ENCODE results near the gene DLEC1. TPM values are rescaled to one million over a fixed set of nuclear protein-coding genes. Genes with fewer than 3 reads are reported as not detected.
"Not testable (repeated sequence)": the region's sequence is repeated elsewhere in the genome, so short reads cannot be mapped to it uniquely, and the experiment has no call there.

DLEC1 gene
- total RNA-seq, 1 experiment from 2014 or later = 0.10 TPM

- DNase-seq (ENCODE audit: low spot score) = no peak
Observed at GRCh38 chr3:38038447-38038911, 529 bp upstream of the DLEC1 start.

- no peak for DNase-seq (ENCODE audit: low spot score)
Observed at GRCh38 chr3:38039899-38040261, 872 bp downstream of the DLEC1 start.

- DNase-seq (ENCODE audit: low spot score) = no peak
Observed at GRCh38 chr3:38040401-38040800, 1.4 kb downstream of the DLEC1 start.

- no peak for DNase-seq (ENCODE audit: low spot score)
Observed at GRCh38 chr3:38043486-38043885, 4.5 kb downstream of the DLEC1 start.

GRCh38 chr3:38046027-38046426, 7.0 kb downstream of the DLEC1 start:
- no peak for DNase-seq (ENCODE audit: low spot score)

GRCh38 chr3:38046821-38047220, 7.8 kb downstream of the DLEC1 start:
- no peak for DNase-seq (ENCODE audit: low spot score)

GRCh38 chr3:38047896-38048295, 8.9 kb downstream of the DLEC1 start:
- no peak for DNase-seq (ENCODE audit: low spot score)

- no peak for DNase-seq (ENCODE audit: low spot score)
Observed at GRCh38 chr3:38049358-38050126, 10.5 kb downstream of the DLEC1 start.

- DNase-seq (ENCODE audit: low spot score) = no peak
Observed at GRCh38 chr3:38051131-38051530, 12.1 kb downstream of the DLEC1 start.

GRCh38 chr3:38053286-38053685, 14.3 kb downstream of the DLEC1 start:
- not testable (repeated sequence) for DNase-seq (ENCODE audit: low spot score)

GRCh38 chr3:38053813-38054498, 14.9 kb downstream of the DLEC1 start:
- DNase-seq (ENCODE audit: low spot score) = not testable (repeated sequence)

- no peak for DNase-seq (ENCODE audit: low spot score)
Observed at GRCh38 chr3:38054499-38055001, 15.5 kb downstream of the DLEC1 start.

- no peak for DNase-seq (ENCODE audit: low spot score)
Observed at GRCh38 chr3:38059148-38059547, 20.1 kb downstream of the DLEC1 start.

GRCh38 chr3:38059591-38059990, 20.6 kb downstream of the DLEC1 start:
- DNase-seq (ENCODE audit: low spot score) = no peak

- DNase-seq (ENCODE audit: low spot score) = no peak
Observed at GRCh38 chr3:38062809-38063208, 23.8 kb downstream of the DLEC1 start.

GRCh38 chr3:38064453-38064852, 25.4 kb downstream of the DLEC1 start:
- not testable (repeated sequence) for DNase-seq (ENCODE audit: low spot score)

- no peak for DNase-seq (ENCODE audit: low spot score)
Observed at GRCh38 chr3:38067508-38068233, 28.7 kb downstream of the DLEC1 start.

GRCh38 chr3:38070013-38070412, 31.0 kb downstream of the DLEC1 start:
- DNase-seq (ENCODE audit: low spot score) = no peak

- not testable (repeated sequence) for DNase-seq (ENCODE audit: low spot score)
Observed at GRCh38 chr3:38077073-38077472, 38.1 kb downstream of the DLEC1 start.

GRCh38 chr3:38082296-38082695, 43.3 kb downstream of the DLEC1 start:
- DNase-seq (ENCODE audit: low spot score) = not testable (repeated sequence)

GRCh38 chr3:38083254-38083653, 44.2 kb downstream of the DLEC1 start:
- DNase-seq (ENCODE audit: low spot score) = not testable (repeated sequence)

GRCh38 chr3:38083871-38084333, 44.9 kb downstream of the DLEC1 start:
- DNase-seq (ENCODE audit: low spot score) = no peak
